Gastroesophageal sphincter (tissue), 3 donors: ENCODE data around the gene FASTKD3.

Experiments
- EP300 ChIP-seq: sonication (generic); formaldehyde crosslinking; IDR thresholded peaks from one replicate; pipeline ENCODE4 v1.6.1; 2017; ENCODE audit warnings: antibody characterized with exemption, mild to moderate bottlenecking
- POLR2A ChIP-seq, 2 donors: fragments of 450-650 bp; IDR thresholded peaks; one replicate each; pipeline ENCODE4 v1.6.1; 2017; ENCODE audit warnings: antibody characterized with exemption in 2 of 2, mild to moderate bottlenecking in 2 of 2, moderate library complexity in 1 of 2
- POLR2AphosphoS5 ChIP-seq: sonication (generic); formaldehyde crosslinking; IDR thresholded peaks from one replicate; pipeline ENCODE4 v1.6.1; 2017; ENCODE audit warnings: antibody characterized with exemption
- TF ChIP-seq, protein P1 (sequence below), 4 experiments: fragments of 200-600 bp in 2 of 4; fragments of 450-650 bp in 2 of 4; sonication (generic) in 1 of 4; IDR thresholded peaks; one replicate each; pipeline ENCODE4 v1.5.1; 2017 to 2019; ENCODE audit warnings: antibody characterized with exemption in 4 of 4, mild to moderate bottlenecking in 2 of 4, moderate library complexity in 2 of 4

DNA sequence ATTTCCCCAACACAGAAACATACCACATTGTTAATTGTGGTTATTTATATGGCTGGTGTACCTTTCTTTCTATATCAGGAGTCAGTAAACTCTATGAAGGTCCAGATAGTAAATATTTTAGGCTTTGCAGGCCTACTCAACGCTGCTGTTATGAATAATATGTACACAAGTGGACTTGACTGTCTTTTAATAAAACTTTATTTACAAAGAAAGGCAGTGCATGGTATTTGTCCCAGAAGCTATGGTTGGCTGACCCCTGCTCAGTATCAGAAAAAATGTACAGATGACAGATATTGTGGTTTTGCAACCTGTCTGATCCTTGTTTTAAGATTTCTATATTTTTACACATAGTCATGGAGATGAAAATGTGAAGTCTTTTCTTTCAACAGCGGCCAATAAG is 5.8 kb upstream of the FASTKD3 start:
- TF ChIP-seq POLR2AphosphoS5 = no peak
- TF ChIP-seq, protein P1, sequence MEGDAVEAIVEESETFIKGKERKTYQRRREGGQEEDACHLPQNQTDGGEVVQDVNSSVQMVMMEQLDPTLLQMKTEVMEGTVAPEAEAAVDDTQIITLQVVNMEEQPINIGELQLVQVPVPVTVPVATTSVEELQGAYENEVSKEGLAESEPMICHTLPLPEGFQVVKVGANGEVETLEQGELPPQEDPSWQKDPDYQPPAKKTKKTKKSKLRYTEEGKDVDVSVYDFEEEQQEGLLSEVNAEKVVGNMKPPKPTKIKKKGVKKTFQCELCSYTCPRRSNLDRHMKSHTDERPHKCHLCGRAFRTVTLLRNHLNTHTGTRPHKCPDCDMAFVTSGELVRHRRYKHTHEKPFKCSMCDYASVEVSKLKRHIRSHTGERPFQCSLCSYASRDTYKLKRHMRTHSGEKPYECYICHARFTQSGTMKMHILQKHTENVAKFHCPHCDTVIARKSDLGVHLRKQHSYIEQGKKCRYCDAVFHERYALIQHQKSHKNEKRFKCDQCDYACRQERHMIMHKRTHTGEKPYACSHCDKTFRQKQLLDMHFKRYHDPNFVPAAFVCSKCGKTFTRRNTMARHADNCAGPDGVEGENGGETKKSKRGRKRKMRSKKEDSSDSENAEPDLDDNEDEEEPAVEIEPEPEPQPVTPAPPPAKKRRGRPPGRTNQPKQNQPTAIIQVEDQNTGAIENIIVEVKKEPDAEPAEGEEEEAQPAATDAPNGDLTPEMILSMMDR (IDR thresholded peaks at IDR 0.05) = no peak
- no peak for TF ChIP-seq EP300
- TF ChIP-seq POLR2A (IDR thresholded peaks at IDR 0.05) = no peak
